GM19468 (cell line): ENCODE results near the gene UFD1.

Experiments used
- ATAC-seq: cut with Tn5 transposase; IDR thresholded peaks from one replicate; pipeline ENCODE4 v1.9.1; 2021; ENCODE audit warnings: mild to moderate bottlenecking, moderate library complexity, moderate number of reproducible peaks; ENCODE audit not compliant: unreplicated experiment; ENCODE audit errors: extremely low read depth

The UFD1 gene

GRCh38 chr22:19434401-19434800, 44.6 kb downstream of the UFD1 start:
- ATAC-seq: no peak

GRCh38 chr22:19432133-19432851, 46.7 kb downstream of the UFD1 start, which contains the start of gene MRPL40:
MRPL40 (plus strand) TSS chr22:19432545; CDS start chr22:19432555, 10 bp downstream.
- ATAC-seq: peak; percentile 47

GRCh38 chr22:19431649-19432132, 47.3 kb downstream of the UFD1 start, which contains the start of gene HIRA:
HIRA (minus strand) TSS chr22:19431733; CDS start chr22:19431476, 257 bp downstream.
- ATAC-seq: peak; percentile 5

- no peak for ATAC-seq
Observed at GRCh38 chr22:19430890-19431541, 48.0 kb downstream of the UFD1 start.

- ATAC-seq: no peak
Observed at GRCh38 chr22:19429950-19430889, 48.8 kb downstream of the UFD1 start.

- ATAC-seq: no peak
Observed at GRCh38 chr22:19424186-19424500, 54.9 kb downstream of the UFD1 start.

- ATAC-seq: no peak
Observed at GRCh38 chr22:19422440-19423301, 56.3 kb downstream of the UFD1 start.

GRCh38 chr22:19420321-19420720, 58.7 kb downstream of the UFD1 start:
- ATAC-seq: no peak

- ATAC-seq: peak; percentile 83
Observed at GRCh38 chr22:19419464-19420178, 59.4 kb downstream of the UFD1 start.

- no peak for ATAC-seq
Observed at GRCh38 chr22:19419086-19419463, 59.9 kb downstream of the UFD1 start.

GRCh38 chr22:19412923-19413322, 66.1 kb downstream of the UFD1 start:
- no peak for ATAC-seq

GRCh38 chr22:19412478-19412877, 66.5 kb downstream of the UFD1 start:
- ATAC-seq: no peak

- ATAC-seq: no peak
Observed at GRCh38 chr22:19411690-19412045, 67.3 kb downstream of the UFD1 start.

- ATAC-seq: no peak
Observed at GRCh38 chr22:19410941-19411689, 67.9 kb downstream of the UFD1 start.

- ATAC-seq: no peak
Observed at GRCh38 chr22:19407649-19408606, 71.1 kb downstream of the UFD1 start.

- ATAC-seq: no peak
Observed at GRCh38 chr22:19406846-19407245, 72.1 kb downstream of the UFD1 start.

GRCh38 chr22:19406281-19406811, 72.6 kb downstream of the UFD1 start:
- no peak for ATAC-seq
